T-helper 1 cell treated with Interleukin-12 subunit alpha and Interleukin-12 subunit beta and Interleukin-4 antibody, amounts not matched to agents 30 μg/mL and 1 μg/mL, for 36 hours (primary cell): ENCODE data around the gene UTS2R.
A peak's percentile ranks its signal among the peaks of the same experiment; 100 is the strongest.
"Not testable (repeated sequence)": the region's sequence is repeated elsewhere in the genome, so short reads cannot be mapped to it uniquely, and the experiment has no call there.

ENCODE experiments used
- H3K27ac Mint-ChIP-seq: one replicate; pipeline ENCODE4 v1.8.0; 2021; ENCODE audit warnings: mild to moderate bottlenecking, mixed read lengths
- H3K27me3 Mint-ChIP-seq: one replicate; pipeline ENCODE4 v1.8.0; 2021; ENCODE audit warnings: low read depth, mixed read lengths
- H3K36me3 Mint-ChIP-seq: one replicate; pipeline ENCODE4 v1.8.0; 2021; ENCODE audit warnings: low read depth, mixed read lengths
- H3K4me1 Mint-ChIP-seq: one replicate; pipeline ENCODE4 v1.8.0; 2021; ENCODE audit warnings: low read depth, mixed read lengths
- H3K4me3 Mint-ChIP-seq: one replicate; pipeline ENCODE4 v1.8.0; 2021; ENCODE audit warnings: mild to moderate bottlenecking, moderate library complexity, mixed read lengths
- H3K9me3 Mint-ChIP-seq: one replicate; pipeline ENCODE4 v1.8.0; 2021; ENCODE audit warnings: mixed read lengths

UTS2R gene

DNA sequence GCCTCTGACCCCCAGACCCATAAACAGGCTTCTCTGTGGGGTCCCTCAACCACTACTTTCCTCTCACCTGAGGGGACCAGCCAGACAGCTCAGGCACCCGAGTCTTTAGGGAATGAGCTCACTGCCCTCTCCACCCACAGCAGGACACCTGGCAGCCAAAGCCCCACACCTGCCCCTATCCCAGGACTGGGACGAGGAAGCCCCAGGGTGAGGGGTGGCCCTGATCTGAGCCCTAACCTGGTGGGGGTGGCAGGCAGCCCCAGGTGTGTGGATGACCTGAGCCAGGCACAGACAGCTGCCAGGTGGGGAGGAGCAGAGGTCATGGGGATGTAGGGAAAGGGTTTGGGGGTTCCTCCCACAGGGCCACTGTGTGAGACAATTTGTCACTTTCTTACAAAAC lies 14.2 kb upstream of the UTS2R start:
- Mint-ChIP-seq H3K36me3 (no peaks in the 10 kb centered on the region), H3K9me3 (no peaks in the 10 kb centered on the region), H3K27me3 (peaks cover 12% of the 10 kb centered on the region), H3K4me1 (peaks cover 8% of the 10 kb centered on the region), H3K4me3 (no peak overlapping the region), H3K27ac (no peak overlapping the region)

DNA sequence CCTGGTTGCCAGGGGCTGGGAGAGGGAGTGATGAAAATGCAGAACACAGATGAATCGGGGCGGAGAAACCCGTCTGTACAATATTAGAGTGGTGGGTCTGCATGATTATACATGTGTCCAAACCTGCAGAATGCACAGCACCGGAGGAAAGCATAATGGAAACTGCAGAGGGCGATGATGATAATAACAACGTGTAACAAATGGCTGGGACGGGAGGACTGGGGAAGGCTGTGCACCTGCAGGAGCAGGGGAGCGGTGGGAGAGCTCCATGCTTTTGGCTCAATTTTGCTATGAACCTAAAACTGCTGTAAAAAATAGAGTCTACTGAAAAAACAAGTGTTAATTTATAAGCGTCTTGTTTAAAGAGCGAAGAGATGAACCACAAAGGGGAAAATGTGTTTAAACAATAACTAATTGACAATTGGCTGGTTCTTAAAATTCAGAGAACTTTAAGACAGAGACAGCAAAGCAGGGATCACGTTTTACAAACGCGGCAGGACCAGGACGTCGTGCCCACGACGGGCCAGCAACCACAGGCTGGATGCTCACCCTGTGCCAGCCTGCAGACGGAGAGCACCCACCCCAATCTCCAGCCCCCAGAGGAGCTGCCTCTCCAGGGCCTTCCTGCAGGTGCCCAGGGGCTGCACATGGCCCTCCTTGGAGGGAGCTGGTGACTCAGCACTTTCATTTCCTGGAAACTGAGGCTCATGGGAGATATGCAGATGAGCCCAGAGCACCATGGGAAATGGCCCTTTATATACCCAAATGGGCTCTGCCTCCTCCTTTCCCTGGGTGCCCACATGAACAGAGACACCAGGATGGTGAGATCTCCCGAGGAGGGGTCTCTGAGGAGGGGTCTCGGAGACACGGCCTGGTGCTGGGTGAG lies 12.9 kb upstream of the UTS2R start, which contains the start of gene TEX19:
TSS of gene TEX19 (plus strand) at position 783 of the 886 bp plus-strand sequence. CDS start 2,904 bp downstream, outside the sequence.
- peaks cover 8% of the 10 kb centered on the region for H3K4me1 Mint-ChIP-seq
- no peak within 1 kb of the TSS for H3K4me3 Mint-ChIP-seq
- peak within 1 kb of the TSS; percentile 16 for H3K27ac Mint-ChIP-seq
- H3K36me3 Mint-ChIP-seq, result no peaks in the 10 kb centered on the region
- no peaks in the 10 kb centered on the region for H3K9me3 Mint-ChIP-seq
- peaks cover 12% of the 10 kb centered on the region for H3K27me3 Mint-ChIP-seq

DNA sequence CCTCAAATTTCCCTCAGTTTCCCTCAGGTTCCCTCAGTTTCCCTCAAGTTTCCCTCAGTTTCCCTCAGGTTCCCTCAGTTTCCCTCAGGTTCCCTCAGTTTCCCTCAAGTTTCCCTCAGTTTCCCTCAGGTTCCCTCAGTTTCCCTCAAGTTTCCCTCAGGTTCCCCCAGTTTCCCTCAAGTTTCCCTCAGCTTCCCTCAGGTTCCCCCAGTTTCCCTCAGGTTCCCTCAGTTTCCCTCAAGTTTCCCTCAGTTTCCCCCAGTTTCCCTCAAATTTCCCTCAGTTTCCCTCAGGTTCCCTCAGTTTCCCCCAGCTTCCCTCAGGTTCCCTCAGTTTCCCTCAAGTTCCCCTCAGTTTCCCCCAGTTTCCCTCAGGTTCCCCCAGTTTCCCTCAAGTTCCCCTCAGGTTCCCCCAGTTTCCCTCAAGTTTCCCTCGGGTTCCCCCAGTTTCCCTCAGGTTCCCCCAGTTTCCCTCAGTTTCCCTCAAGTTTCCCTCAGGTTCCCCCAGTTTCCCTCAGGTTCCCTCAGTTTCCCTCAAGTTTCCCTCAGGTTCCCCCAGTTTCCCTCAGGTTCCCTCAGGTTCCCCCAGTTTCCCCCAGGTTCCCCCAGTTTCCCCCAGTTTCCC lies 12.0 kb upstream of the UTS2R start:
- peaks cover 12% of the 10 kb centered on the region for H3K27me3 Mint-ChIP-seq
- H3K9me3 Mint-ChIP-seq, H3K27ac Mint-ChIP-seq, H3K4me1 Mint-ChIP-seq, H3K4me3 Mint-ChIP-seq, H3K36me3 Mint-ChIP-seq: not testable (repeated sequence)

DNA sequence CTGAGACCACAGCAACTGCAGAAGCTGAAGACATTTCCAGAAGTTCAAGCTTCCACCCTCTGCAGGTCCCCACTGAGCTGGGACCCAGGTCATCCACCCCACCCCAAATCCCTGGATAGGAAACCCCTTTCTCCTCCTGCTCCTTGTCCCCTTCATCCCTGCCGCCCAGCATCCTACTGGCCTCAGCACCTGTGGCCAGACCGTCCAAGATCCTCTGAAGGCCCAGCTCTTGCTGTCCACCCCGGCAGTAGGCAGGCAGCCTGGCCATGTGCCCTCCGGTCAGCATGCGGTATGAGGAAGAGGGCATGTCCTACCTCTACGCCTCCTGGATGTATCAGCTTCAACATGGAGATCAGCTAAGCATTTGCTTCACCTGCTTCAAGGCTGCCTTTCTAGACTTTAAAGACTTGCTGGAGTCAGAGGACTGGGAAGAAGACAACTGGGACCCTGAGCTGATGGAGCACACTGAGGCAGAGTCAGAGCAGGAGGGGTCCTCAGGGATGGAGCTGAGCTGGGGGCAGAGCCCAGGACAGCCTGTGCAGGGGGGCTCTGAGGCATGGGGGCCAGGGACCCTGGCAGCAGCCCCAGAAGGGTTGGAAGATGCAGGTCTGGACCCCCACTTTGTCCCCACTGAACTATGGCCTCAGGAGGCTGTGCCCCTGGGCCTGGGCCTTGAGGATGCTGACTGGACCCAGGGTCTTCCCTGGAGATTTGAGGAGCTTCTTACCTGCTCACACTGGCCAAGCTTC lies 9.5 kb upstream of the UTS2R start:
- Mint-ChIP-seq H3K9me3 (no peaks in the 10 kb centered on the region), H3K36me3 (no peaks in the 10 kb centered on the region), H3K4me3 (no peak overlapping the region), H3K27me3 (peaks cover 20% of the 10 kb centered on the region), H3K4me1 (peaks cover 8% of the 10 kb centered on the region), H3K27ac (no peak overlapping the region)

DNA sequence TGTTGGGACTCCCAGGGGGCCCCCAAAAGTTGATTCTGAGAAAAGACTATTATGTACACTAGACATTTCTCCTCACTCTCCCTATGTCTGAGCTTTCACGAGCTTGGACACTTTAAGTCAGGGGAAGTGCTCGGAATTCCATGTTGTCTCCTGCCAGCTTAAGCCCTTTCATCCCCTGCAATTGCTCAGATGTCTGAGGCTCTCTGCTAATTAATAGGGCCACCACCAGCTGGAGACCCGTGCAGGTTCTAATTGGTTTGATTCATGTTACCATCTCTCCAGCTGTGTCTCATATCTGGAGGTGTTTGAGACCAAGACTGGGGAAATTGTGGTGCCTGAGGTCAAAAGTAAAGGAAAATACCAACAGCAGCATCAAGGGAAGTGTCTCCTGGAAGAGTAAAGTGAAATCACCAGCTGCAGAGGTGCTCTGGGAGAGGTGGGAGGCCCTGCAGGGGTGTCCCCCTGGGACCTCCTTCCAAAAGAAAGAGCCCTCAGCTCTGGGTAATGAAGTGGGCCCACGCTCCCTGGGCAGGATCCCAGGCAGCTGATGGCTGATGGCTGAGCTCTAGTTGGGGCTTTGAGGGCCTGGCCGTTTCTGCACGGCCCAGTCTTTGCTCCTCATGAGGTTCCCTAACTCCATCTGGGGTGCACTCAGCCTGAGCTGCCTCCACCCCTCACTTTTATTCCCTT lies 5.8 kb upstream of the UTS2R start:
- peaks cover 40% of the 10 kb centered on the region for H3K27me3 Mint-ChIP-seq
- H3K36me3 Mint-ChIP-seq, result no peaks in the 10 kb centered on the region
- H3K27ac Mint-ChIP-seq, result no peak overlapping the region
- H3K4me1 Mint-ChIP-seq, result no peaks in the 10 kb centered on the region
- no peak overlapping the region for H3K4me3 Mint-ChIP-seq
- no peaks in the 10 kb centered on the region for H3K9me3 Mint-ChIP-seq

DNA sequence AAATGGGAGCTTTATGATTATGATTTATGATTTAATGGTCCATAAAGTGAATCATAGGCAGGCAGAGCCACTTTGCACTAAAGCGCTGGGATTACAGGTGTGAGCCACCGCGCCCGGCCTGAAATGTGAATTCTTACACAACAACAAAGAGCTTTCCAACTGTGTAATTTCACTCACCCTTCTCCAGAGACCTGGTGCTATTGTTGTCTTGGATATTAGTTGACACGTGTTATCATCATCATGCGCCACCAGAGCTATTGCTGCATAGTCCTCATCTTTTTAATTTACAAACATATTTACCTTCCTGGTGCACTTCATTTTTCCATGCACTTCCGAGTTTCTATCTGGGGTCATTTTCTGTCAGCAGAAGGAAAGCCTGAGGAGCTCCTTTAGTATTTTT lies 4.8 kb upstream of the UTS2R start:
- peaks cover 4% of the 10 kb centered on the region for H3K4me1 Mint-ChIP-seq
- peaks cover 44% of the 10 kb centered on the region for H3K27me3 Mint-ChIP-seq
- no peaks in the 10 kb centered on the region for H3K9me3 Mint-ChIP-seq
- no peak overlapping the region for H3K27ac Mint-ChIP-seq
- H3K36me3 Mint-ChIP-seq, result no peaks in the 10 kb centered on the region
- H3K4me3 Mint-ChIP-seq, result no peak overlapping the region

DNA sequence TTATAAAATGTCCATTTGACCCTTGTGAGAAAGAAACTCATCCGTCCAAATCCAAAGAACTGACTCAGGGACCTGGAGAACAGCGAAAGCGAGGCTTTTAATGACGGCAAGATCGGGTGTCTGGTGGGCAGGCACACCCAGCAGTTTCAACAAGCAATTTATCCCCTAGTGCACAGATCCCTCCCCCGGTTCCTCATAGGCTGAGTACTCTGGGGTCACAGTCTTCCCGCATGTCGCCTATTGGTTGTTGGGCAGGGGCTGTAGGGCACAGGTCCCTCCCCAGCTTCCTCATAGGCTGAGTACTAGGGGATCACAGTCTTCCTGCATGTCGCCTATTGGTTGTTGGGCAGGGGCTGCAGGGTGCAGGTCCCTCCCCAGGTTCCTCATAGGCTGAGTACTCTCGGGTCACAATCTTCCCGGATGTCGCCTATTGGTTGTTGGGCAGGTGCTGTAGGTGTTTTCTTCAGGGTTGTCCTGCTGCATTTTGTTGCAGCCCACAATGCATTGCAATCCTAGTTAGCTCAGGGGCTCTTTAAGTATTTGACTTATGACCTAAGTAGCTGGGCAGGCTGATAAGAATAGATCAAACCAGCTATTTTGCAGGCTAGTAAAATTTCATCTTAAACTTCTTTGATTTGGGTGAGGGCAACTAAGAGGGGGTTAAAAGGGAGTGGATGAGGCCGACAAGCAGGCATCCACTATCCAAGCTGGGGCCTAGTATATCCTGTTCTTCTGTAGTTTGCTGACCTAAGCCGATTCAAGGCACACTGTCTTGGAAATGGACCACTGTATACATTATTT lies 3.6 kb upstream of the UTS2R start:
- Mint-ChIP-seq H3K27ac (no peak overlapping the region), H3K4me3 (no peak overlapping the region), H3K36me3 (no peaks in the 10 kb centered on the region), H3K4me1 (peaks cover 5% of the 10 kb centered on the region), H3K9me3 (no peaks in the 10 kb centered on the region), H3K27me3 (peaks cover 47% of the 10 kb centered on the region)

DNA sequence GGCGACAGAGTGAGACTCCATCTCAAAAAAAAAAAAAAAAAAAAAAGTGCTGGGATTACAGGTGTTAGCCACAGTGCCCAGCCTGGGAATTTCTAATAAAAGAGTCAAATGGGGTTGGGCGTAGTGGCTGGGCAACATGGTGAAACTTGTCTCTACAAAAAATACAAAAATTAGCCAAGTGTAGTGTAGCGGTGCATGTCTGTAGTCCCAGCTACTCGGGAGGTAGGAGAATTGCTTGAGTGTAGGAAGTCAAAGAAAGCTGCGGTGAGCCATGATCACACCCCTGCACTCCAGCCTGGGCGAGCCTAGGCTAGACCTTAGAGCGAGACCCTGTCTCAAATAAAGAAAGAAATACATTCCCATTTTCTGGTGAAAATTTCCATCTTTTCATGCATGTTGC lies 2.4 kb upstream of the UTS2R start:
- H3K27ac Mint-ChIP-seq, result no peak overlapping the region
- H3K9me3 Mint-ChIP-seq, result no peaks in the 10 kb centered on the region
- H3K27me3 Mint-ChIP-seq, result peaks cover 56% of the 10 kb centered on the region
- no peaks in the 10 kb centered on the region for H3K36me3 Mint-ChIP-seq
- no peak overlapping the region for H3K4me3 Mint-ChIP-seq
- H3K4me1 Mint-ChIP-seq, result peaks cover 9% of the 10 kb centered on the region

DNA sequence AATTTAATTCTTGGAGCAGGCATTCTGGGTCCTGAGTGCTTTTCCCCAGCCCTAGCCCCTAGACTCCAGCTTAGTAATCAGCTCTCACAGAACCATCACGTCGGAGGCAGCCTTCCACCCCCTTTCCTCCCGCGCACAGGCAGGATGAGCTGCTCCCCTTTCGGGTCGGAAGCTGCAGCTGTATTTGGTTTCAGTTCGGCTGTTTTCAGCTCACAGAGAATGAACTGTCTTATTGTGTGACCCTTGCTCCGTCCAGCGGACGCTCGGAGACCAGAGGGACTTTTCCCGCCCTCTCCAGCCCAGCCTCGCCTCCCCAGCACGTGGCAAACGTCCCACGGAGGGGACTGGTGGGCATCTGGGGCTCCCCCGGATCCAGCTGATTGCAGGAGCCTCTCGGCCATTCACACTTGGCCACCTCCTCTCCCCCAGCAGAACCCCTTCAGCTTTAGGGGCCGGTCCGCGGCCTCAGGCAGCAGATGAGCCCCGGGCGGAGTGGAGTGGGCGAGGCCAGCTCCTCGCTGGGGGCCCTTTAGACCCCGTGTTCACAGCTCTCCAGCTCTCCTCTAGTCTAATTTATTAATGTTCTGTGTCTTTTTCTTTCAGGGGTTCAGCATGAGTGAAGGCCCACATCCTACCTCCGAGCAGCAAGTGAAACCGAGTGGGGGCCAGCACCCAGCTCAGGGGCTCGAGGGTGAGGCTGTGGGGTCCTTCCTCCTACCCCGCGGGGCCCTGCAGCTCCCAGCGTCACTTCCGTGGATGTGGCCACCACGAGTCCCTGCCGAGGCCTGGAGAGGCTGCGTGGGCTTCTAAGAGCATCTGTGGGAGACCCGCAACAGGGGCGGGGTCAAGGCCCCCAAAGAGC lies 863 bp upstream of the UTS2R start:
- Mint-ChIP-seq H3K27me3 (peaks cover 54% of the 10 kb centered on the region), H3K4me3 (peak overlapping the region; percentile 78)

DNA sequence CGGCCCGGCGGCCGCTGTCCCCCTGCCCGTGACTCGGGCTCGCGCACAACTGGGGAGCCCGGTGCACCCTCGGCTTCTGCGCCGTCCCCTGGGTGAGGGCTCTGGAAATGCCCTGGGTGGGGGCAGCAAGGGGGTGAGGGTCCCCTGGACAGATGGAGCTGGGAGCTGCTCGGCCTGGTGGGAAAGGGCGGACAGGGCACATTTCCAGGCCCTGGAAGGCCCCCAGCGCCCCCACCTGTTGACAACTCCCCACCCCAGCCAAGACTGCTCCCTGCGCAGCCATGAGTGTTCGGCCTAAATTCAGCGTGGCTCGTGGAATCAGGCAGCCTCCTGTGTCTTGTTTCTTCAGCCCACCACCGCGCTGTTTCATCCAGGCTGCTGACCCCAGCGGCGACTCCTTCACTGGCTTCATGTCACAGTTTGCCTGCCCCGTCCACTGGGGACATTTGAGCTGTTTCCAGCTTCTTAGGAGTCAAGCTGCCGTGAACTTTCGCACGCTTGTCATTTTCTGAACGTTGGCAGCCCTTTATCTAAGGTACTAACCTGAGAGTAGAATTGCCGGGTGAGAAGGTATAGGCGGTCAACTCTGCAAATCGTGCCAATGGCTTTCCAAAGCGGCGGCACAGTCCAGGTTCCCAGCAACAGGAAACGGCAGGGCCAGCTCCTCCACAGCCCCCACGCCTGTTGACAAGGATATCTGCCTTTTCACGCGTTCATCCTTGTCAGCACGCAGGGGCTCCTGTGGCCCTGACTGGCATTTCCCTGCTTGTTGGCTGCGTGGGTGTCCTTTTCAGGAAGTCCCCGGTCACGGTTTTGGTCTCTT lies 895 bp downstream of the UTS2R start:
- Mint-ChIP-seq H3K4me1 (peaks cover 9% of the 10 kb centered on the region), H3K36me3 (no peaks in the 10 kb centered on the region), H3K27ac (no peak overlapping the region), H3K27me3 (peaks cover 60% of the 10 kb centered on the region), H3K4me3 (no peak overlapping the region), H3K9me3 (no peaks in the 10 kb centered on the region)

More for the DNA sequence above, 863 bp upstream of the UTS2R start:
- no peaks in the 10 kb centered on the region for H3K9me3 Mint-ChIP-seq
- H3K4me1 Mint-ChIP-seq, result peaks cover 9% of the 10 kb centered on the region
- H3K36me3 Mint-ChIP-seq, result no peaks in the 10 kb centered on the region
- peak overlapping the region; percentile 78 for H3K27ac Mint-ChIP-seq

DNA sequence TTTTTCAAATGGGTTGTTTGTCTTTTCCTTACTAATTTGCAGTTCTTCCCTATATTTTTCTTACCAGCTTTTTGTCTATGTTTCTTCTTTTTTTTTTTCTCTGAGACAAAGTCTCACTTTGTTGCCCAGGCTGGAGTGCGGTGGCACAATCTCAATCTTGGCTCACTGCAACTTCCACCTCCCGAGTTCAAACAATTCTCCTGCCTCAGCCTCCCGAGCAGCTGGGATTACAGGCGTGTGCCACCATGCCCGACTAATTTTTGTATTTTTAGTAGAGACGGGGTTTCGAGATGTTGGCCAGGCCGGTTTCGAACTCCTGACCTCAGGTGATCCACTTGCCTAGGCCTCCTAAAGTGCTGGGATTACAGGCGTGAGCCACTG lies 1.5 kb downstream of the UTS2R start:
- not testable (repeated sequence) for H3K4me1 Mint-ChIP-seq, H3K36me3 Mint-ChIP-seq, H3K27ac Mint-ChIP-seq, H3K9me3 Mint-ChIP-seq
- H3K27me3 Mint-ChIP-seq, result peaks cover 57% of the 10 kb centered on the region
- H3K4me3 Mint-ChIP-seq, result peak overlapping the region; percentile 58

DNA sequence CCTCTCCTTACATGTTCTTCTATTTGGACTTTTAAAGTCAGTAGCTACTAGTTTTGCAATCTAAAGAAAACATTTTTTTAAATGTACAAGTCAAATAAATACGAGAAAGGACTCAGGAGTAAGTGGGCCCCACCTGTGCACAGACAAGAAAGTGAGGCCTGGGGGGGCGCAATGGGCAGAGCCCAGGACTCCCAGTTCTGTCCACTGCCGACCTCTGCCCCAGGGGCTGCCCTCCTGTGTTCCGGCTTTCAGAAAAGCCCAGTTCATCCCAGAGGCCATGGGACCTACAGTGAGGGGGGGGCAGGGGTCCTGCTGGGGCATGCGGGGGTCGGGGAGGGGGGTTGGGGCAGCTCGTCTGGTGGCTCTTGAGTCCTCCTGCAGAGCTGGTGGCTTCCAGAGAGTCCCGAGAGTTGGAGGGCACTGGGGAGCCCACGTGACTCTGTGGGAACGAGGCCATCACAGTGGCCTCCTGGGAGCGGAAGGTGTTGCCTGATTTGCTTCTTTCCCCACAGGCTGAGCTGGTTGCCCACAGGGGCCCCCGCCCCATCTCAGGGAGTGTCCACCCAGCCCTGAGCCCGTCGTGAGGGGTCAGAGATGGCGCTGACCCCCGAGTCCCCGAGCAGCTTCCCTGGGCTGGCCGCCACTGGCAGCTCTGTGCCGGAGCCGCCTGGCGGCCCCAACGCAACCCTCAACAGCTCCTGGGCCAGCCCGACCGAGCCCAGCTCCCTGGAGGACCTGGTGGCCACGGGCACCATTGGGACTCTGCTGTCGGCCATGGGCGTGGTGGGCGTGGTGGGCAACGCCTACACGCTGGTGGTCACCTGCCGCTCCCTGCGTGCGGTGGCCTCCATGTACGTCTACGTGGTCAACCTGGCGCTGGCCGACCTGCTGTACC lies 2.4 kb downstream of the UTS2R start:
- Mint-ChIP-seq H3K9me3 (no peaks in the 10 kb centered on the region), H3K27me3 (peaks cover 58% of the 10 kb centered on the region), H3K4me3 (no peak overlapping the region), H3K27ac (no peak overlapping the region), H3K36me3 (no peaks in the 10 kb centered on the region), H3K4me1 (peaks cover 9% of the 10 kb centered on the region)
